GM12875 (cell line): ENCODE measurements around the gene CDHR5.

Experiments used
- H3K4me3 ChIP-seq: one replicate; pipeline ENCODE4 v1.5.1; 2011; ENCODE audit warnings: low read depth, low read length, control low read depth
- TF ChIP-seq, protein P1 (sequence below): IDR thresholded peaks from 2 replicates; pipeline ENCODE4 v1.5.1; 2011; ENCODE audit warnings: low read depth, mild to moderate bottlenecking, control low read depth, inconsistent platforms, low read length, moderate library complexity, borderline replicate concordance; ENCODE audit not compliant: insufficient read depth

CDHR5 gene

DNA sequence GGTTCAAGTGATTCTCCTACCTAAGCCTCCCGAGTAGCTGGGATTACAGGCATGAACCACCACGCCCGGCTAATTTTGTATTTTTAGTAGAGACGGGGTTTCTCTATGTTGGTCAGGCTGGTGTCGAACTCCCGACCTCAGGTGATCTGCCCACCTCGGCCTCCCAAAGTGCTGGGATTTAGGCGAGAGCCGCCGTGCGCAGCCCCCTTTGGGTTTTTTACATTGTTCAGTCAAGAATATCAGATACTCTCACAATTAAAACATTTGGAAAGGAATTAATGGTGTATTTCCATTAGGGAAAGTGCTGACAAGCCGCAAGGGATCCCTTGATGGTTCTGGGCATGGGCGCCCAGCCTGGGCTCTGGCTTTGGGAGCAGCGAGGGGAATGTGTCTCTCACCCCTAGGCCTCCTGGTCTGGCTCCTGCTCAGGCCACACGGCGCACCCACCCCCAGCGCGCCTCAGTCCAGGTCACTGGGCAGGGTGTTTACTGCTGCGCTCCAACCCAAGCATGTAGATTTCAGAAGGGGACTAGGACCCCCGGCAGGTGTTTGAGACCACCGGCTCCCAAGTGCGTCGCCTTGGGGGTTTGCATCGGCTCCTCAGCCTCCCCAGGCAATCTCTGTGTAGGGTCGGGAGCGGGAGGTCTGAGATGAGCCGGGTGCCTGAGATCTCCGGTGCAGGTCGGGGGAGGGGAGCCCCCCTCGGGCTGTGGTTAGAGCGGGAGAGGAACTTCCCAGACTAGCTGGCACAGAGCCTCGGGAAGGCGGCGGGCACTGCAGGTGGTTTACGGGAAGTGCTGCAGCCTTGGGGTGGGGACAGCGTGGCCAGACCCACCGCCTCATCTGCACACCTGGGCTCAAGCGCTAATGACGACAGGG is 8.2 kb downstream of the CDHR5 start:
- TF ChIP-seq, protein P1, sequence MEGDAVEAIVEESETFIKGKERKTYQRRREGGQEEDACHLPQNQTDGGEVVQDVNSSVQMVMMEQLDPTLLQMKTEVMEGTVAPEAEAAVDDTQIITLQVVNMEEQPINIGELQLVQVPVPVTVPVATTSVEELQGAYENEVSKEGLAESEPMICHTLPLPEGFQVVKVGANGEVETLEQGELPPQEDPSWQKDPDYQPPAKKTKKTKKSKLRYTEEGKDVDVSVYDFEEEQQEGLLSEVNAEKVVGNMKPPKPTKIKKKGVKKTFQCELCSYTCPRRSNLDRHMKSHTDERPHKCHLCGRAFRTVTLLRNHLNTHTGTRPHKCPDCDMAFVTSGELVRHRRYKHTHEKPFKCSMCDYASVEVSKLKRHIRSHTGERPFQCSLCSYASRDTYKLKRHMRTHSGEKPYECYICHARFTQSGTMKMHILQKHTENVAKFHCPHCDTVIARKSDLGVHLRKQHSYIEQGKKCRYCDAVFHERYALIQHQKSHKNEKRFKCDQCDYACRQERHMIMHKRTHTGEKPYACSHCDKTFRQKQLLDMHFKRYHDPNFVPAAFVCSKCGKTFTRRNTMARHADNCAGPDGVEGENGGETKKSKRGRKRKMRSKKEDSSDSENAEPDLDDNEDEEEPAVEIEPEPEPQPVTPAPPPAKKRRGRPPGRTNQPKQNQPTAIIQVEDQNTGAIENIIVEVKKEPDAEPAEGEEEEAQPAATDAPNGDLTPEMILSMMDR, result no peak
- peak overlapping the region; percentile 3 for H3K4me3 ChIP-seq

DNA sequence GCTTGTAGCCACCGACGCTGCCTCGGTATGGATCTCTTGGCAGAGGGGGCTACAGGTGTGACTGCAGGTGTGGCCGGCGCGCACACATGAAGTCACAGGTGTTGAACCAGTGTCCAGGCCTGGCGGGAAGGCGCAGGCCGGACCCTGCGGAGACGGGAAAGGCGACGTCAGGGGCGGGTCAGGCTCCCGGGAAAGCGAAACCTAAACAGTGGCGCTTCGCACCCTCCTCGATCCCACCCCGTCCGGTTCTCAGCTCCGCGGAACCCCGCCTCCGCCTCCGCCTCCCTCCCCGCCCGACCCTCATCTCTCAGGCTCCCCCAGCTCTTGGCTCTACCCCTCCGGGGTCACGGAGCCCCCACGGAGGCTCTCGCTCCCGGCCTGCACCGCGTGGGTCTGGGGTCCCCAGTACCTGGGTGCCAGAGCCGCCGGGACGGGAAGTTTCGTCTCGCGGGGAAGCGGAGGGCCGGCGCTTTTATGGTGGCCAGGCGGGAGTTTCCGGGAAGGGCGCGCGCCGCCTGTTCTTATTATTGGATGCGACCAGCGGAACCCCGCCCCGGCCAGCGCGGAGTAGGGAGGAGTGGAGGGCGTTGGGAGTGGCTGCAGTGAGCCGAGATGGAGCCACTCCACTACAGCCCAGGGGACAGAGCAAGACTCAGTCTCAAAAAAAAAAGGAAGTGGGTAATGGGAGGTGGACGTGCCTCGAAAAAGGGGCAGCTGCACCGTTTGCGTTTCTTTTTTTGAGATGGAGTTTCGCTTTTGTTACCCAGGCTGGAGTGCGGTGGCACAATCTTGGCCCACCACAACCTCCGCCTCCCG is 9.0 kb downstream of the CDHR5 start, which contains the start of gene IRF7:
Gene IRF7 (minus strand): TSS at position 447 of the 816 bp plus-strand sequence. CDS start 586 bp downstream, outside the sequence.
- peak within 1 kb of the TSS; percentile 96 for H3K4me3 ChIP-seq
- TF ChIP-seq, protein P1, result no peak

DNA sequence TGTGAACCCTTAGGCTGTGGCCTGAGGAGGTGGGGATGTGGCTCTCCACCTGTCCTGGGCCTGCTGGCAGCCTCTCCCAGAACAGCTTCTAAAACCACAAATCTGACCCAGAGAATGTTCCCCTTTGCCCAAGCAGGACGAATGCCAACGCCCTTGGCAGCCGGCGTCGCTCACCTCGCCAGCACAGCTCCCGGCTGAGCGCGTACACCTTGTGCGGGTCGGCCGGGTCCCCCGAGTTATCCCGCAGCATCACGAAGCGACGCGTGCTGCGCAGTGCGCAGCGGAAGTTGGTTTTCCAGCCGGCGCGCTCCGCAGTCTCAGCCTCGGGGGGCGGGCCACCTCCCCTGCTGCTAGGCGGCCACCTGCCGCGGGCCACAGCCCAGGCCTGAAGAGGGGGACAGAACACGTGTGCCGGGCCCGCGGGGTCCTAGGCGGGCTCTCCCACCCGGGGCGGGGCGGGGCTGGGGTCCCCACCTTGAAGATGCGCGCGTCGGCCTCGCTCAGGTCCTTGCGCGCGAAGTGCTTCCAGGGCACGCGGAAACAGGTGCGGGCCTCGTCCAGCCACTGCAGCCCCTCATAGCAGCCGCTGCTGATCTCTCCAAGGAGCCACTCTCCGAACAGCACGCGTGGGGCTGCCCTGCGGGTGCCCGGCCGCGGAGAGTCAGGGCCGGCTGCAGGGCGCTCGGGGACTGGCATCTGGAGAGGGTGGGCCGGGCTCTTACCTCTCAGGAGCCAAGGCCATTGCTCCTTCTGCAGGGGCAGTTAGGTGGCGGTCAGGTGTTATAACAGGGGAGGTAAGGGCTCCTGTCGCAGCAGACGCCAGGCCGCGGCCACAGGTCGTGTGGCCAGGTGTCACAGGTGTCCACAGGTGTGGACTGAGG is 9.9 kb downstream of the CDHR5 start:
- TF ChIP-seq, protein P1, result no peak
- H3K4me3 ChIP-seq, result peak overlapping the region; percentile 96

DNA sequence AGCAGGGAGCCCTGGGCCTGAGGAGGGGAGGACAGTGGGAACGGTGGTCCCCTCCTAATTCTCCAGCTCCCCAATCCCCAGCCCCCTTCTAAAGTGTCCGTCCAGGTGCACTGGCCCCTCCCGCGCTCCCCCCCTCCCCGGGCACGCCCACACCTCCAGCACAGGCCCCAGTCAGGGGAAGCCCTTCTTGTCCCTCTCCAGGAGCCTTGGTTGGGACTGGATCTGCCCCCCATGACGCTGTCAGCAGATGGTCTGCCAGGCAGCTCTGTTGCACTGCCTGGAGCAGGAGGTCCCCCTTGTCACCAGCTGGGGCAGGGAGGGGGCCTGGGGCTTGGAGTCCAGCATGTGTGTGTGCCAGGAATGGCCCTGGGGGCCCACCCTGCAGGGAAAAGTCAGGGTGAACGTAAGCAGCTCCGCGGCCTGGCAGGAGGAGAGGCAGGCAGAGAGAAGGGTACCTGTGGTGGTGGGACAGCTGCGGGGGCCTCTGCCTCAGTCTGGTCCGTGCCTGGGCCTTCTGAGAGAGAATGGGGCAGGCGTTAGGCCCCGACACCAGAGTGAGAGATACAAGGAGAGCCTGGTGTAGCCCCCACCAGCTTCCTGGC is 10.6 kb downstream of the CDHR5 start:
- TF ChIP-seq, protein P1, result no peak
- peak overlapping the region; percentile 96 for H3K4me3 ChIP-seq

DNA sequence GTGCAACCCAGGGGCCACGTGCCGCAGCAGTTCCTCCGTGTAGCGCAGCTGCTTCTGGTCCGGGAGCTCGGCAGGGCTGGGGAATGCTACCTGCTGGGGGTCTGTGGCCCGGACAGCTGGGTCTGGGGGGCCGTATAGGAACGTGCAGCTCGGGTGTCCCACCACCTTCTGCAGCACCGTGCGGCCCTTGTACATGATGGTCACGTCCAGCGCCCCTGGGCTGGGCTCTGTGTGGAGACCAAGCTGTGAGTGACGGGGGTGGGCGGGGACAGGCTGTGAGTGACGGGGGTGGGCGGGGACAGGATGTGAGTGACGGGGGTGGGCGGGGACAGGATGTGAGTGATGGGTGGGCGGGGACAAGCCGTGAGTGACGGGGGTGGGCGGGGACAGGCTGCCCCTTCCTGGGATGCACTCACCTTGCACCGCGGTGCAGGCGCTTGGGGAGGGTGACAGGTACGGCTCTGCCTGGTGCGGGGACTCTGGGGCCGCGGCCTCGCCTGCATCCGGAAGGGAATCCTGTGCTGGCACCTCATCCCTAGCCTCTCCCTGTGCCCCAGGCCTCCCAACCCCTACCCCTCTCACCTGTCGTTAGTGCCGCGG is 11.3 kb downstream of the CDHR5 start:
- TF ChIP-seq, protein P1, result no peak
- no peak overlapping the region for H3K4me3 ChIP-seq

DNA sequence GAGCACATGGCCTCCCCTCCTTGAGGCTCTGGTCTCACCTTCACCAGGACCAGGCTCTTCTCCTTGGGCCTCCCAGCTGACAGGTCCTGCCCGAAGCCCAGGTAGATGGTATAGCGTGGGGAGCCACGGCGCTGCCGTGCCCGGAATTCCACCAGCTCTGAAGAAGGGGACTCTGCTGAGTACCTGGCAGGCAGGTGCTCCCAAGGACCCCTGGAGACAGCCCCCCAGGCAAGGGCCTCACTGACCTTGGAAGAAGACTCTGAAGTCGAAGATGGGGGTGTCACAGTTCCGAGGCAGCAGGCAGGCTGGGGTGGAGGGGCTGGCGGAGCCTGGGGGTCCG is 11.8 kb downstream of the CDHR5 start:
- no peak overlapping the region for H3K4me3 ChIP-seq
- TF ChIP-seq, protein P1, result no peak
